GM23338 (cell line): ENCODE data around the gene ASPM. TPM values are rescaled to one million over a fixed set of nuclear protein-coding genes. Genes with fewer than 3 reads are reported as not detected.

Experiments
- ATAC-seq: fragments of 200-7000 bp; cut with Tn5 transposase; 3 replicates; pipeline ENCODE4 v1.9.1; 2020
- DNase-seq: peaks from one replicate; pipeline ENCODE4 v3.0.0-alpha.2; 2015; ENCODE audit warnings: low spot score
- H2AFZ ChIP-seq: fragments of 200-600 bp; sonication (generic); 2 replicates; pipeline ENCODE4 v1.8.0; 2016; ENCODE audit warnings: antibody characterized with exemption, mild to moderate bottlenecking, moderate library complexity
- H3F3A ChIP-seq: fragments of 200-600 bp; sonication (generic); replicated peaks from 2 replicates; pipeline ENCODE4 v1.8.0; 2017; ENCODE audit warnings: antibody characterized with exemption, mixed run types, low read depth
- H3K27ac ChIP-seq: fragments of 200-600 bp; sonication (generic); 2 replicates; pipeline ENCODE4 v1.6.1; 2016; ENCODE audit warnings: low read depth
- H3K27me3 ChIP-seq: fragments of 200-600 bp; sonication (generic); 2 replicates; pipeline ENCODE4 v1.8.0; 2016; ENCODE audit warnings: mild to moderate bottlenecking, mixed run types, moderate library complexity; ENCODE audit not compliant: insufficient read depth
- H3K36me3 ChIP-seq: fragments of 200-600 bp; sonication (generic); 2 replicates; pipeline ENCODE4 v1.8.0; 2016; ENCODE audit warnings: mild to moderate bottlenecking; ENCODE audit not compliant: insufficient read depth
- H3K4me1 ChIP-seq: fragments of 200-600 bp; sonication (generic); 2 replicates; pipeline ENCODE4 v1.8.0; 2016; ENCODE audit warnings: mild to moderate bottlenecking, moderate library complexity; ENCODE audit not compliant: insufficient read depth
- H3K4me2 ChIP-seq: fragments of 200-600 bp; sonication (generic); 2 replicates; pipeline ENCODE4 v1.7.1; 2017; ENCODE audit warnings: mixed run types
- H3K4me3 ChIP-seq: fragments of 200-600 bp; sonication (generic); 2 replicates; pipeline ENCODE4 v1.6.1; 2016; ENCODE audit warnings: mixed run types
- H3K79me2 ChIP-seq: fragments of 200-600 bp; sonication (generic); replicated peaks from 2 replicates; pipeline ENCODE4 v1.8.0; 2017; ENCODE audit warnings: mild to moderate bottlenecking; ENCODE audit not compliant: insufficient read depth
- H3K9me2 ChIP-seq: fragments of 200-600 bp; sonication (generic); 2 replicates; pipeline ENCODE4 v1.8.0; 2017; ENCODE audit not compliant: insufficient read depth
- H4K20me1 ChIP-seq: fragments of 200-600 bp; sonication (generic); replicated peaks from 2 replicates; pipeline ENCODE4 v1.8.0; 2017; ENCODE audit warnings: mild to moderate bottlenecking; ENCODE audit not compliant: insufficient read depth
- H3K27ac Mint-ChIP-seq: 2 replicates; pipeline ENCODE4 v1.8.0; 2020; ENCODE audit warnings: inconsistent platforms, mild to moderate bottlenecking, moderate library complexity, mixed read lengths
- H3K27me3 Mint-ChIP-seq: 3 replicates; pipeline ENCODE4 v1.8.0; 2022; ENCODE audit warnings: low read depth, mild to moderate bottlenecking, moderate library complexity, mixed read lengths, inconsistent platforms; ENCODE audit not compliant: insufficient read depth, poor library complexity
- H3K36me3 Mint-ChIP-seq: 3 replicates; pipeline ENCODE4 v1.8.0; 2021; ENCODE audit warnings: low read depth, mild to moderate bottlenecking, inconsistent platforms, moderate library complexity, mixed read lengths
- H3K4me1 Mint-ChIP-seq: 3 replicates; pipeline ENCODE4 v1.8.0; 2020; ENCODE audit warnings: mild to moderate bottlenecking, inconsistent platforms, mixed read lengths
- H3K4me3 Mint-ChIP-seq: 3 replicates; pipeline ENCODE4 v1.8.0; 2021; ENCODE audit warnings: moderate library complexity, mild to moderate bottlenecking, inconsistent platforms, mixed read lengths
- H3K9me3 Mint-ChIP-seq: 3 replicates; pipeline ENCODE4 v1.8.0; 2020; ENCODE audit warnings: moderate library complexity, mild to moderate bottlenecking, inconsistent platforms, mixed read lengths
- EZH2phosphoT487 ChIP-seq: fragments of 200-600 bp; sonication (generic); IDR thresholded peaks from one replicate; pipeline ENCODE4 v1.8.1; 2018; ENCODE audit warnings: antibody characterized with exemption; ENCODE audit not compliant: unreplicated experiment
- JUNB ChIP-seq: IDR thresholded peaks from one replicate; pipeline ENCODE4 v1.6.1; 2016; ENCODE audit warnings: antibody characterized with exemption; ENCODE audit not compliant: unreplicated experiment
- NANOG ChIP-seq: IDR thresholded peaks from 2 replicates; pipeline ENCODE4 v1.6.1; 2016; ENCODE audit warnings: antibody characterized with exemption, borderline replicate concordance
- POLR2AphosphoS5 ChIP-seq: IDR thresholded peaks from 2 replicates; pipeline ENCODE4 v1.6.1; 2016; ENCODE audit warnings: antibody characterized with exemption, low read depth
- STAT1 ChIP-seq: IDR thresholded peaks from one replicate; pipeline ENCODE4 v1.6.1; 2016; ENCODE audit warnings: antibody characterized with exemption; ENCODE audit not compliant: unreplicated experiment
- ZNF114 ChIP-seq: fragments of 250-450 bp; sonication (Bioruptor Pico); IDR thresholded peaks from 2 replicates; pipeline ENCODE4 v1.5.0; 2020; ENCODE audit warnings: mild to moderate bottlenecking, moderate library complexity
- polyA plus RNA-seq: library from polyadenylated mRNA; unstranded; fragments of >200 nt; fragmentation: Nextera tagmentation; extraction: Ambion mirVana; gene quantifications from 2 replicates; pipeline ENCODE4 v1.2.1, GENCODE V29; 2016
- total RNA-seq: library from RNA; depleted of rRNA; stranded (reverse); fragments of >200 nt; shearing (Covaris generic); gene quantifications from 2 replicates; pipeline ENCODE4 v1.2.3, GENCODE V29; 2014
- TF ChIP-seq, protein P1 (sequence below), 2 experiments: fragments of 200-600 bp in 1 of 2; sonication (generic) in 1 of 2; conservative IDR thresholded peaks; 2 replicates each; pipeline versions ENCODE4 v1.5.1 to v1.6.1; 2016 to 2017; ENCODE audit warnings: antibody characterized with exemption in 2 of 2, low read depth in 2 of 2, mild to moderate bottlenecking in 2 of 2, moderate library complexity in 1 of 2
- TF ChIP-seq, protein P2 (sequence below): IDR thresholded peaks from 2 replicates; pipeline ENCODE4 v1.6.1; 2016; ENCODE audit warnings: antibody characterized with exemption
- TF ChIP-seq, protein P3 (sequence below): fragments of 250-450 bp; sonication (Bioruptor Pico); IDR thresholded peaks from 2 replicates; pipeline ENCODE4 v1.5.0; 2020; ENCODE audit warnings: mild to moderate bottlenecking, moderate library complexity
- TF ChIP-seq, protein P4 (sequence below): IDR thresholded peaks from one replicate; pipeline ENCODE4 v1.6.1; 2018; ENCODE audit warnings: antibody characterized with exemption; ENCODE audit not compliant: unreplicated experiment

Gene ASPM
- total and polyA plus RNA-seq, 2 experiments from 2014 or later: 36.8 to 64.9 TPM

DNA sequence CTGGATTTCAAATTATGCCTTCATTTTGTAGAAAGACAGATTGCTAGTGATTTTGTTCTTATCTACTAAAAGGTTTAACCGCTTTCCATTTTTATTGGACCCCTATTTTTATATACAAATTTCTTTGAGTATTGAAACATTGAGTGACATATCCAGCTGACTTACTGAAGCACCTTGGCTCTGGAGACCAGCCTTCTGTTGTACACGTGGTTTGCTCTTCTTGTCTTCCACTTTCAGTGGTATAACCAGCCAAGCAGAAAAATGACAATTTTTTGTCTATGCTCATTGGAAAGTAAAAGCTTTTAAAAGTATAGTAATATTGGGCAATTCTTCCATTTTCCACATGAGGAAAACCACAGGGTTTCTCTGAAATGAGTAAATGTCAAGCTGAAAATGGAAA lies 83.8 kb downstream of the ASPM start:
- H3K79me2 ChIP-seq: no peaks in the 10 kb centered on the region
- TF ChIP-seq EZH2phosphoT487 (no peak), NANOG (no peak), ZNF114 (no peak), STAT1 (no peak), JUNB (no peak), POLR2AphosphoS5 (no peak)
- TF ChIP-seq, protein P1, sequence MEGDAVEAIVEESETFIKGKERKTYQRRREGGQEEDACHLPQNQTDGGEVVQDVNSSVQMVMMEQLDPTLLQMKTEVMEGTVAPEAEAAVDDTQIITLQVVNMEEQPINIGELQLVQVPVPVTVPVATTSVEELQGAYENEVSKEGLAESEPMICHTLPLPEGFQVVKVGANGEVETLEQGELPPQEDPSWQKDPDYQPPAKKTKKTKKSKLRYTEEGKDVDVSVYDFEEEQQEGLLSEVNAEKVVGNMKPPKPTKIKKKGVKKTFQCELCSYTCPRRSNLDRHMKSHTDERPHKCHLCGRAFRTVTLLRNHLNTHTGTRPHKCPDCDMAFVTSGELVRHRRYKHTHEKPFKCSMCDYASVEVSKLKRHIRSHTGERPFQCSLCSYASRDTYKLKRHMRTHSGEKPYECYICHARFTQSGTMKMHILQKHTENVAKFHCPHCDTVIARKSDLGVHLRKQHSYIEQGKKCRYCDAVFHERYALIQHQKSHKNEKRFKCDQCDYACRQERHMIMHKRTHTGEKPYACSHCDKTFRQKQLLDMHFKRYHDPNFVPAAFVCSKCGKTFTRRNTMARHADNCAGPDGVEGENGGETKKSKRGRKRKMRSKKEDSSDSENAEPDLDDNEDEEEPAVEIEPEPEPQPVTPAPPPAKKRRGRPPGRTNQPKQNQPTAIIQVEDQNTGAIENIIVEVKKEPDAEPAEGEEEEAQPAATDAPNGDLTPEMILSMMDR (conservative IDR thresholded peaks at IDR 0.05; ENCODE audit: low read depth in 2 of 2): no peak
- TF ChIP-seq, protein P2, sequence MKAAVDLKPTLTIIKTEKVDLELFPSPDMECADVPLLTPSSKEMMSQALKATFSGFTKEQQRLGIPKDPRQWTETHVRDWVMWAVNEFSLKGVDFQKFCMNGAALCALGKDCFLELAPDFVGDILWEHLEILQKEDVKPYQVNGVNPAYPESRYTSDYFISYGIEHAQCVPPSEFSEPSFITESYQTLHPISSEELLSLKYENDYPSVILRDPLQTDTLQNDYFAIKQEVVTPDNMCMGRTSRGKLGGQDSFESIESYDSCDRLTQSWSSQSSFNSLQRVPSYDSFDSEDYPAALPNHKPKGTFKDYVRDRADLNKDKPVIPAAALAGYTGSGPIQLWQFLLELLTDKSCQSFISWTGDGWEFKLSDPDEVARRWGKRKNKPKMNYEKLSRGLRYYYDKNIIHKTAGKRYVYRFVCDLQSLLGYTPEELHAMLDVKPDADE: no peak
- TF ChIP-seq, protein P3, sequence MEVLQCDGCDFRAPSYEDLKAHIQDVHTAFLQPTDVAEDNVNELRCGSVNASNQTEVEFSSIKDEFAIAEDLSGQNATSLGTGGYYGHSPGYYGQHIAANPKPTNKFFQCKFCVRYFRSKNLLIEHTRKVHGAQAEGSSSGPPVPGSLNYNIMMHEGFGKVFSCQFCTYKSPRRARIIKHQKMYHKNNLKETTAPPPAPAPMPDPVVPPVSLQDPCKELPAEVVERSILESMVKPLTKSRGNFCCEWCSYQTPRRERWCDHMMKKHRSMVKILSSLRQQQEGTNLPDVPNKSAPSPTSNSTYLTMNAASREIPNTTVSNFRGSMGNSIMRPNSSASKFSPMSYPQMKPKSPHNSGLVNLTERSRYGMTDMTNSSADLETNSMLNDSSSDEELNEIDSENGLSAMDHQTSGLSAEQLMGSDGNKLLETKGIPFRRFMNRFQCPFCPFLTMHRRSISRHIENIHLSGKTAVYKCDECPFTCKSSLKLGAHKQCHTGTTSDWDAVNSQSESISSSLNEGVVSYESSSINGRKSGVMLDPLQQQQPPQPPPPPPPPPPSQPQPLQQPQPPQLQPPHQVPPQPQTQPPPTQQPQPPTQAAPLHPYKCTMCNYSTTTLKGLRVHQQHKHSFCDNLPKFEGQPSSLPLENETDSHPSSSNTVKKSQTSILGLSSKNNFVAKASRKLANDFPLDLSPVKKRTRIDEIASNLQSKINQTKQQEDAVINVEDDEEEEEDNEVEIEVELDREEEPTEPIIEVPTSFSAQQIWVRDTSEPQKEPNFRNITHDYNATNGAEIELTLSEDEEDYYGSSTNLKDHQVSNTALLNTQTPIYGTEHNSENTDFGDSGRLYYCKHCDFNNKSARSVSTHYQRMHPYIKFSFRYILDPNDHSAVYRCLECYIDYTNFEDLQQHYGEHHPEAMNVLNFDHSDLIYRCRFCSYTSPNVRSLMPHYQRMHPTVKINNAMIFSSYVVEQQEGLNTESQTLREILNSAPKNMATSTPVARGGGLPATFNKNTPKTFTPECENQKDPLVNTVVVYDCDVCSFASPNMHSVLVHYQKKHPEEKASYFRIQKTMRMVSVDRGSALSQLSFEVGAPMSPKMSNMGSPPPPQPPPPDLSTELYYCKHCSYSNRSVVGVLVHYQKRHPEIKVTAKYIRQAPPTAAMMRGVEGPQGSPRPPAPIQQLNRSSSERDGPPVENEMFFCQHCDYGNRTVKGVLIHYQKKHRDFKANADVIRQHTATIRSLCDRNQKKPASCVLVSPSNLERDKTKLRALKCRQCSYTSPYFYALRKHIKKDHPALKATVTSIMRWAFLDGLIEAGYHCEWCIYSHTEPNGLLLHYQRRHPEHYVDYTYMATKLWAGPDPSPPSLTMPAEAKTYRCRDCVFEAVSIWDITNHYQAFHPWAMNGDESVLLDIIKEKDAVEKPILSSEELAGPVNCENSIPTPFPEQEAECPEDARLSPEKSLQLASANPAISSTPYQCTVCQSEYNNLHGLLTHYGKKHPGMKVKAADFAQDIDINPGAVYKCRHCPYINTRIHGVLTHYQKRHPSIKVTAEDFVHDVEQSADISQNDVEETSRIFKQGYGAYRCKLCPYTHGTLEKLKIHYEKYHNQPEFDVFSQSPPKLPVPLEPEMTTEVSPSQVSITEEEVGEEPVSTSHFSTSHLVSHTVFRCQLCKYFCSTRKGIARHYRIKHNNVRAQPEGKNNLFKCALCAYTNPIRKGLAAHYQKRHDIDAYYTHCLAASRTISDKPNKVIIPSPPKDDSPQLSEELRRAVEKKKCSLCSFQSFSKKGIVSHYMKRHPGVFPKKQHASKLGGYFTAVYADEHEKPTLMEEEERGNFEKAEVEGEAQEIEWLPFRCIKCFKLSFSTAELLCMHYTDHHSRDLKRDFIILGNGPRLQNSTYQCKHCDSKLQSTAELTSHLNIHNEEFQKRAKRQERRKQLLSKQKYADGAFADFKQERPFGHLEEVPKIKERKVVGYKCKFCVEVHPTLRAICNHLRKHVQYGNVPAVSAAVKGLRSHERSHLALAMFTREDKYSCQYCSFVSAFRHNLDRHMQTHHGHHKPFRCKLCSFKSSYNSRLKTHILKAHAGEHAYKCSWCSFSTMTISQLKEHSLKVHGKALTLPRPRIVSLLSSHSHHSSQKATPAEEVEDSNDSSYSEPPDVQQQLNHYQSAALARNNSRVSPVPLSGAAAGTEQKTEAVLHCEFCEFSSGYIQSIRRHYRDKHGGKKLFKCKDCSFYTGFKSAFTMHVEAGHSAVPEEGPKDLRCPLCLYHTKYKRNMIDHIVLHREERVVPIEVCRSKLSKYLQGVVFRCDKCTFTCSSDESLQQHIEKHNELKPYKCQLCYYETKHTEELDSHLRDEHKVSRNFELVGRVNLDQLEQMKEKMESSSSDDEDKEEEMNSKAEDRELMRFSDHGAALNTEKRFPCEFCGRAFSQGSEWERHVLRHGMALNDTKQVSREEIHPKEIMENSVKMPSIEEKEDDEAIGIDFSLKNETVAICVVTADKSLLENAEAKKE: no peak
- TF ChIP-seq, protein P4, sequence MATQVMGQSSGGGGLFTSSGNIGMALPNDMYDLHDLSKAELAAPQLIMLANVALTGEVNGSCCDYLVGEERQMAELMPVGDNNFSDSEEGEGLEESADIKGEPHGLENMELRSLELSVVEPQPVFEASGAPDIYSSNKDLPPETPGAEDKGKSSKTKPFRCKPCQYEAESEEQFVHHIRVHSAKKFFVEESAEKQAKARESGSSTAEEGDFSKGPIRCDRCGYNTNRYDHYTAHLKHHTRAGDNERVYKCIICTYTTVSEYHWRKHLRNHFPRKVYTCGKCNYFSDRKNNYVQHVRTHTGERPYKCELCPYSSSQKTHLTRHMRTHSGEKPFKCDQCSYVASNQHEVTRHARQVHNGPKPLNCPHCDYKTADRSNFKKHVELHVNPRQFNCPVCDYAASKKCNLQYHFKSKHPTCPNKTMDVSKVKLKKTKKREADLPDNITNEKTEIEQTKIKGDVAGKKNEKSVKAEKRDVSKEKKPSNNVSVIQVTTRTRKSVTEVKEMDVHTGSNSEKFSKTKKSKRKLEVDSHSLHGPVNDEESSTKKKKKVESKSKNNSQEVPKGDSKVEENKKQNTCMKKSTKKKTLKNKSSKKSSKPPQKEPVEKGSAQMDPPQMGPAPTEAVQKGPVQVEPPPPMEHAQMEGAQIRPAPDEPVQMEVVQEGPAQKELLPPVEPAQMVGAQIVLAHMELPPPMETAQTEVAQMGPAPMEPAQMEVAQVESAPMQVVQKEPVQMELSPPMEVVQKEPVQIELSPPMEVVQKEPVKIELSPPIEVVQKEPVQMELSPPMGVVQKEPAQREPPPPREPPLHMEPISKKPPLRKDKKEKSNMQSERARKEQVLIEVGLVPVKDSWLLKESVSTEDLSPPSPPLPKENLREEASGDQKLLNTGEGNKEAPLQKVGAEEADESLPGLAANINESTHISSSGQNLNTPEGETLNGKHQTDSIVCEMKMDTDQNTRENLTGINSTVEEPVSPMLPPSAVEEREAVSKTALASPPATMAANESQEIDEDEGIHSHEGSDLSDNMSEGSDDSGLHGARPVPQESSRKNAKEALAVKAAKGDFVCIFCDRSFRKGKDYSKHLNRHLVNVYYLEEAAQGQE: no peak
- Mint-ChIP-seq H3K4me3 (no peak overlapping the region), H3K9me3 (no peaks in the 10 kb centered on the region), H3K36me3 (no peaks in the 10 kb centered on the region), H3K4me1 (no peaks in the 10 kb centered on the region), H3K27me3 (peaks cover 1% of the 10 kb centered on the region), H3K27ac (no peak overlapping the region)
- H3K36me3 ChIP-seq: no peaks in the 10 kb centered on the region
- H2AFZ ChIP-seq: no peak overlapping the region
- no peak overlapping the region for H3K27ac ChIP-seq
- no peak overlapping the region for H3K4me2 ChIP-seq
- H3K4me3 ChIP-seq: no peak overlapping the region
- no peaks in the 10 kb centered on the region for H4K20me1 ChIP-seq
- no peaks in the 10 kb centered on the region for H3F3A ChIP-seq
- ATAC-seq: no peak
- no peaks in the 10 kb centered on the region for H3K9me2 ChIP-seq
- no peaks in the 10 kb centered on the region for H3K4me1 ChIP-seq
- DNase-seq: no peak
- no peaks in the 10 kb centered on the region for H3K27me3 ChIP-seq
